SK-N-SH (cell line): Measurements from ENCODE around the gene MDM1.

ENCODE experiments used
- CTCF ChIP-seq: fragments of 200-600 bp; sonication (generic); IDR thresholded peaks from 2 replicates; pipeline ENCODE4 v1.6.1; 2017; ENCODE audit warnings: antibody characterized with exemption, mild to moderate bottlenecking, moderate library complexity
- MAX ChIP-seq: IDR thresholded peaks from 2 replicates; pipeline ENCODE4 v1.4.0; 2012; ENCODE audit warnings: low read depth
- POLR2AphosphoS5 ChIP-seq: IDR thresholded peaks from 2 replicates; pipeline ENCODE4 v1.6.1; 2012; ENCODE audit warnings: low read depth, low read length
- RAD21 ChIP-seq: IDR thresholded peaks from 2 replicates; pipeline ENCODE4 v1.6.1; 2012; ENCODE audit warnings: mild to moderate bottlenecking, low read length
- TEAD4 ChIP-seq: IDR thresholded peaks from 2 replicates; pipeline ENCODE4 v1.4.0; 2012; ENCODE audit warnings: mild to moderate bottlenecking, borderline replicate concordance; ENCODE audit not compliant: insufficient read depth

- no peak for TF ChIP-seq POLR2AphosphoS5
- TF ChIP-seq CTCF = no peak
- TF ChIP-seq MAX = no peak
- TF ChIP-seq RAD21 = no peak
- TF ChIP-seq TEAD4 = no peak
Observed at GRCh38 chr12:68348419-68348818, 16.3 kb upstream of the MDM1 start.
